Measurements from ENCODE around the gene CDC42BPB.

DNA sequence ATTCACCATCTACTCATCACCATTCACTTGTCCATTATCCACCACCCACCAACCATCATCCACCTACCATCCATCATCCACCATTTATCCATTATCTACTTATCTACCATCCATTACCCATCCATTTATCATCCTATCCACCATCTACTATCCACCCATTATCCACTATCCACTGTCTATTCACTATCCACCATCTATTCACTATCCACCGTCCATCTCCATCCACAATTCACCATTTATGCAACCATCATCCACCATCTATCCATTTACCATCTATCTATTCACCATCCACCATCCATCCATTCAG is 136.4 kb downstream of the CDC42BPB start:
- TF ChIP-seq, protein P1, sequence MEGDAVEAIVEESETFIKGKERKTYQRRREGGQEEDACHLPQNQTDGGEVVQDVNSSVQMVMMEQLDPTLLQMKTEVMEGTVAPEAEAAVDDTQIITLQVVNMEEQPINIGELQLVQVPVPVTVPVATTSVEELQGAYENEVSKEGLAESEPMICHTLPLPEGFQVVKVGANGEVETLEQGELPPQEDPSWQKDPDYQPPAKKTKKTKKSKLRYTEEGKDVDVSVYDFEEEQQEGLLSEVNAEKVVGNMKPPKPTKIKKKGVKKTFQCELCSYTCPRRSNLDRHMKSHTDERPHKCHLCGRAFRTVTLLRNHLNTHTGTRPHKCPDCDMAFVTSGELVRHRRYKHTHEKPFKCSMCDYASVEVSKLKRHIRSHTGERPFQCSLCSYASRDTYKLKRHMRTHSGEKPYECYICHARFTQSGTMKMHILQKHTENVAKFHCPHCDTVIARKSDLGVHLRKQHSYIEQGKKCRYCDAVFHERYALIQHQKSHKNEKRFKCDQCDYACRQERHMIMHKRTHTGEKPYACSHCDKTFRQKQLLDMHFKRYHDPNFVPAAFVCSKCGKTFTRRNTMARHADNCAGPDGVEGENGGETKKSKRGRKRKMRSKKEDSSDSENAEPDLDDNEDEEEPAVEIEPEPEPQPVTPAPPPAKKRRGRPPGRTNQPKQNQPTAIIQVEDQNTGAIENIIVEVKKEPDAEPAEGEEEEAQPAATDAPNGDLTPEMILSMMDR (IDR thresholded peaks at IDR 0.05), result no peak
- TF ChIP-seq POLR2A (IDR thresholded peaks at IDR 0.05), result no peak
